H9 (cell line): ENCODE measurements around the gene IQCK. TPM values are rescaled to one million over a fixed set of nuclear protein-coding genes. Genes with fewer than 3 reads are reported as not detected.

Experiments used
- DNase-seq: peaks from one replicate; pipeline ENCODE4 v3.0.0-alpha.2; 2017
- H2AFZ ChIP-seq: one replicate; pipeline ENCODE4 v1.6.1; 2013; ENCODE audit warnings: mild to moderate bottlenecking, low read length, control low read depth, moderate library complexity
- H2AK5ac ChIP-seq: 2 replicates; pipeline ENCODE4 v1.6.1; 2013; ENCODE audit warnings: low read length, control low read depth, mixed read lengths; ENCODE audit not compliant: insufficient read length
- H2BK120ac ChIP-seq: one replicate; pipeline ENCODE4 v1.6.1; 2013; ENCODE audit warnings: low read depth, mild to moderate bottlenecking, low read length, control low read depth, inconsistent platforms; ENCODE audit not compliant: poor library complexity, severe bottlenecking
- H2BK12ac ChIP-seq: 2 replicates; pipeline ENCODE4 v1.6.1; 2013; ENCODE audit warnings: low read length, control low read depth, mixed read lengths, low read depth; ENCODE audit not compliant: insufficient read length
- H2BK15ac ChIP-seq: 2 replicates; pipeline ENCODE4 v1.6.1; 2013; ENCODE audit warnings: low read depth, low read length, control low read depth
- H2BK20ac ChIP-seq: one replicate; pipeline ENCODE4 v1.6.1; 2013; ENCODE audit warnings: low read depth, mild to moderate bottlenecking, low read length, control low read depth, inconsistent platforms; ENCODE audit not compliant: poor library complexity, severe bottlenecking
- H2BK5ac ChIP-seq: 2 replicates; pipeline ENCODE4 v1.6.1; 2013; ENCODE audit warnings: low read length, control low read depth, mixed read lengths; ENCODE audit not compliant: insufficient read length
- H3K14ac ChIP-seq: 2 replicates; pipeline ENCODE4 v1.6.1; 2013; ENCODE audit warnings: low read length, control low read depth; ENCODE audit not compliant: insufficient read depth
- H3K18ac ChIP-seq: 2 replicates; pipeline ENCODE4 v1.6.1; 2013; ENCODE audit warnings: low read depth, mild to moderate bottlenecking, mixed read lengths, low read length, control low read depth; ENCODE audit not compliant: insufficient read length
- H3K23ac ChIP-seq: 2 replicates; pipeline ENCODE4 v1.6.1; 2013; ENCODE audit warnings: low read length, control low read depth, mixed read lengths, low read depth; ENCODE audit not compliant: insufficient read length
- H3K23me2 ChIP-seq: 2 replicates; pipeline ENCODE4 v1.6.1; 2013; ENCODE audit warnings: low read depth, mild to moderate bottlenecking, mixed read lengths, low read length, control low read depth; ENCODE audit not compliant: insufficient read length, poor library complexity, severe bottlenecking
- H3K27ac ChIP-seq: 2 replicates; pipeline ENCODE4 v1.5.1; 2013; ENCODE audit warnings: low read length, control low read depth, mixed read lengths, low read depth; ENCODE audit not compliant: insufficient read length
- H3K27me3 ChIP-seq: 2 replicates; pipeline ENCODE4 v1.6.1; 2013; ENCODE audit warnings: low read length, control low read depth, inconsistent platforms; ENCODE audit not compliant: insufficient read depth
- H3K4ac ChIP-seq: 2 replicates; pipeline ENCODE4 v1.6.1; 2013; ENCODE audit warnings: low read depth, mild to moderate bottlenecking, control low read depth, inconsistent platforms, low read length, moderate library complexity
- H3K4me1 ChIP-seq: 2 replicates; pipeline ENCODE4 v1.6.1; 2013; ENCODE audit warnings: low read length, control low read depth, inconsistent platforms; ENCODE audit not compliant: insufficient read depth
- H3K4me2 ChIP-seq: 2 replicates; pipeline ENCODE4 v1.6.1; 2013; ENCODE audit warnings: low read length, control low read depth, mixed read lengths; ENCODE audit not compliant: insufficient read length, insufficient read depth
- H3K56ac ChIP-seq: 2 replicates; pipeline ENCODE4 v1.6.1; 2013; ENCODE audit warnings: low read depth, mild to moderate bottlenecking, mixed read lengths, low read length, control low read depth; ENCODE audit not compliant: insufficient read length
- H3K79me1 ChIP-seq: 2 replicates; pipeline ENCODE4 v1.6.1; 2013; ENCODE audit warnings: low read depth, mild to moderate bottlenecking, moderate library complexity, low read length, control low read depth, inconsistent platforms; ENCODE audit not compliant: insufficient read depth, poor library complexity, severe bottlenecking
- H3K79me2 ChIP-seq: 2 replicates; pipeline ENCODE4 v1.6.1; 2013; ENCODE audit warnings: low read length, control low read depth, inconsistent platforms; ENCODE audit not compliant: insufficient read depth
- H3K9ac ChIP-seq: 2 replicates; pipeline ENCODE4 v1.6.1; 2013; ENCODE audit warnings: low read length, control low read depth, mixed read lengths; ENCODE audit not compliant: insufficient read length; ENCODE audit errors: extremely low read depth
- H3K9me3 ChIP-seq: one replicate; pipeline ENCODE4 v1.6.1; 2013; ENCODE audit warnings: low read depth, low read length, inconsistent platforms; ENCODE audit not compliant: control insufficient read depth
- H3T11ph ChIP-seq: one replicate; pipeline ENCODE4 v1.6.1; 2013; ENCODE audit warnings: mild to moderate bottlenecking, low read length, control low read depth, inconsistent platforms
- H4K20me1 ChIP-seq: one replicate; pipeline ENCODE4 v1.6.1; 2013; ENCODE audit not compliant: control insufficient read depth, insufficient read length, insufficient read depth
- H4K5ac ChIP-seq: 2 replicates; pipeline ENCODE4 v1.6.1; 2013; ENCODE audit warnings: low read depth, mild to moderate bottlenecking, mixed read lengths, low read length, control low read depth; ENCODE audit not compliant: insufficient read length
- H4K8ac ChIP-seq: replicated peaks from 2 replicates; pipeline ENCODE4 v1.6.1; 2013; ENCODE audit warnings: low read length, control low read depth, mixed read lengths, low read depth; ENCODE audit not compliant: insufficient read length
- H4K91ac ChIP-seq: 2 replicates; pipeline ENCODE4 v1.6.1; 2013; ENCODE audit warnings: low read depth, mild to moderate bottlenecking, moderate library complexity, mixed read lengths, low read length, control low read depth; ENCODE audit not compliant: insufficient read length
- H3K27ac Mint-ChIP-seq, 3 experiments: 2 replicates in 2 of 3; 3 replicates in 1 of 3; pipeline ENCODE4 v1.8.0; 2020 to 2021; ENCODE audit warnings: mixed read lengths in 3 of 3, mild to moderate bottlenecking in 1 of 3, moderate library complexity in 1 of 3
- H3K27me3 Mint-ChIP-seq: 2 replicates; pipeline ENCODE4 v1.8.0; 2021; ENCODE audit warnings: low read depth, mild to moderate bottlenecking, moderate library complexity, mixed read lengths
- H3K36me3 Mint-ChIP-seq, 3 experiments: 2 replicates in 2 of 3; 3 replicates in 1 of 3; pipeline ENCODE4 v1.8.0; 2020 to 2021; ENCODE audit warnings: low read depth in 3 of 3, mixed read lengths in 3 of 3; ENCODE audit not compliant: insufficient read depth in 1 of 3
- H3K4me1 Mint-ChIP-seq, 2 experiments: 2 replicates each; pipeline ENCODE4 v1.8.0; 2020; ENCODE audit warnings: mixed read lengths in 2 of 2
- H3K4me3 Mint-ChIP-seq, 2 experiments: 2 replicates in 1 of 2; 3 replicates in 1 of 2; pipeline ENCODE4 v1.8.0; 2020 to 2021; ENCODE audit warnings: mild to moderate bottlenecking in 2 of 2, mixed read lengths in 2 of 2, moderate library complexity in 1 of 2
- H3K9me3 Mint-ChIP-seq, 2 experiments: 2 replicates in 1 of 2; 3 replicates in 1 of 2; pipeline ENCODE4 v1.8.0; 2020; ENCODE audit warnings: mild to moderate bottlenecking in 2 of 2, mixed read lengths in 2 of 2, moderate library complexity in 1 of 2
- WGBS: extraction: QIAGEN DNeasy Blood & Tissue Kit; methylation state at CpG from one replicate; pipeline ENCODE4 v1.1.7; 2013; ENCODE audit warnings: missing lambda C conversion rate, low lambda C conversion rate, mixed read lengths; ENCODE audit not compliant: insufficient read length; ENCODE audit errors: extremely low coverage; 5-methylcytosine and 5-hydroxymethylcytosine counted together
- total RNA-seq: library from RNA; stranded (reverse); gene quantifications from 2 replicates; pipeline ENCODE4 v1.2.1, GENCODE V29; 2021
- TF ChIP-seq, protein P1 (sequence below): fragments of 200-600 bp; sonication (generic); conservative IDR thresholded peaks from 3 replicates; pipeline ENCODE4 v1.8.0; 2021; ENCODE audit warnings: antibody characterized with exemption, mild to moderate bottlenecking

The IQCK gene
- total RNA-seq, 1 experiment from 2014 or later, result 9.0 TPM

DNA sequence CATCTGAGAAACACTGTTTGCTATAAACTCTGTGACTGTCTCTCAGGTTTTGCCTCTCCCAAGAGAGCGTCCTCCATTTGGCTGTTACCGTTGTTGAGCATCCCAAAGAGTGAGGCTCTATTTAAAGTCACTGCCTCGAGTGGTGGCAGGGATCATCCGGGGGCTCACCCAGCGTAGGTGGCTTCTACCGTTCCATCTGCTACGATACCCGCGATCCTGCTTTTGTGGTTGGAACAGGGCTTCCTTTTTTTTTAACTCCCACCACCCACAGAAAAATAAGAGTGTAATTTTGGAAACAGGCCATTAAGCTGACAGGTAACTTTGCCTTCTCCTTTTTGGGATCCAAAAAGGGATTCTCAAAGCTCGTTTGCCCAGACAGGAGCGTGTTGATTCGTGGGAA is 36.4 kb upstream of the IQCK start:
- no peak overlapping the region for H3K27ac ChIP-seq
- WGBS, result no CpG with 5 or more reads among the region's 12 CpGs
- no peak overlapping the region for H4K8ac ChIP-seq
- H3K4ac ChIP-seq, result no peak overlapping the region
- H2AFZ ChIP-seq, result no peak overlapping the region
- H2BK5ac ChIP-seq, result no peak overlapping the region
- no peaks in the 10 kb centered on the region for H3K27me3 ChIP-seq
- H3K79me1 ChIP-seq, result no peaks in the 10 kb centered on the region
- H3K56ac ChIP-seq, result no peak overlapping the region
- no peaks in the 10 kb centered on the region for H3K23me2 ChIP-seq
- H4K91ac ChIP-seq, result no peak overlapping the region
- no peak overlapping the region for H4K5ac ChIP-seq
- H3K9me3 ChIP-seq, result no peaks in the 10 kb centered on the region
- H3T11ph ChIP-seq, result no peak overlapping the region
- Mint-ChIP-seq H3K4me1 (no peaks in the 10 kb centered on the region; a peak in 2 of 4 replicates), H3K27me3 (no peaks in the 10 kb centered on the region), H3K36me3 (peaks cover 25 to 45% (median 39%) of the 10 kb centered on the region in 3 experiments), H3K4me3 (no peak overlapping the region), H3K27ac (no peak overlapping the region), H3K9me3 (peaks cover 1 to 7% of the 10 kb centered on the region in 2 experiments; a peak in 3 of 5 replicates)
- no peak overlapping the region for H2AK5ac ChIP-seq
- no peak overlapping the region for H3K4me2 ChIP-seq
- TF ChIP-seq, protein P1, sequence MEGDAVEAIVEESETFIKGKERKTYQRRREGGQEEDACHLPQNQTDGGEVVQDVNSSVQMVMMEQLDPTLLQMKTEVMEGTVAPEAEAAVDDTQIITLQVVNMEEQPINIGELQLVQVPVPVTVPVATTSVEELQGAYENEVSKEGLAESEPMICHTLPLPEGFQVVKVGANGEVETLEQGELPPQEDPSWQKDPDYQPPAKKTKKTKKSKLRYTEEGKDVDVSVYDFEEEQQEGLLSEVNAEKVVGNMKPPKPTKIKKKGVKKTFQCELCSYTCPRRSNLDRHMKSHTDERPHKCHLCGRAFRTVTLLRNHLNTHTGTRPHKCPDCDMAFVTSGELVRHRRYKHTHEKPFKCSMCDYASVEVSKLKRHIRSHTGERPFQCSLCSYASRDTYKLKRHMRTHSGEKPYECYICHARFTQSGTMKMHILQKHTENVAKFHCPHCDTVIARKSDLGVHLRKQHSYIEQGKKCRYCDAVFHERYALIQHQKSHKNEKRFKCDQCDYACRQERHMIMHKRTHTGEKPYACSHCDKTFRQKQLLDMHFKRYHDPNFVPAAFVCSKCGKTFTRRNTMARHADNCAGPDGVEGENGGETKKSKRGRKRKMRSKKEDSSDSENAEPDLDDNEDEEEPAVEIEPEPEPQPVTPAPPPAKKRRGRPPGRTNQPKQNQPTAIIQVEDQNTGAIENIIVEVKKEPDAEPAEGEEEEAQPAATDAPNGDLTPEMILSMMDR, result no peak
- no peak overlapping the region for H3K18ac ChIP-seq
- no peak overlapping the region for H3K23ac ChIP-seq
- H2BK120ac ChIP-seq, result no peak overlapping the region
- no peak overlapping the region for H3K9ac ChIP-seq
- H3K14ac ChIP-seq, result no peak overlapping the region
- no peak overlapping the region for H2BK15ac ChIP-seq
- no peak overlapping the region for H2BK20ac ChIP-seq
- DNase-seq, result no peak
- H4K20me1 ChIP-seq, result no peaks in the 10 kb centered on the region
- H2BK12ac ChIP-seq, result no peak overlapping the region
- no peaks in the 10 kb centered on the region for H3K79me2 ChIP-seq
- no peaks in the 10 kb centered on the region for H3K4me1 ChIP-seq
